H1 (cell line): ENCODE data around the gene RO60. TPM values are rescaled to one million over a fixed set of nuclear protein-coding genes. Genes with fewer than 3 reads are reported as not detected.
A peak's percentile ranks its signal among the peaks of the same experiment; 100 is the strongest.

Experiments used
- ATF2 ChIP-seq: IDR thresholded peaks from 2 replicates; pipeline ENCODE4 v1.6.1; 2012; ENCODE audit warnings: low read length, inconsistent platforms
- ATF3 ChIP-seq: IDR thresholded peaks from 2 replicates; pipeline ENCODE4 v1.6.1; 2011; ENCODE audit warnings: low read depth, mild to moderate bottlenecking, low read length; ENCODE audit not compliant: insufficient read depth
- BACH1 ChIP-seq: IDR thresholded peaks from 2 replicates; pipeline ENCODE4 v1.6.1; 2012; ENCODE audit warnings: low read length, improper control_type of control experiment
- BRCA1 ChIP-seq: IDR thresholded peaks from 2 replicates; pipeline ENCODE4 v1.6.1; 2012; ENCODE audit warnings: low read depth, low read length, improper control_type of control experiment
- CBX8 ChIP-seq: fragments of 300-800, 300-1000 bp; sonication (generic); IDR thresholded peaks from 2 replicates; pipeline ENCODE4 v1.7.1; 2016; ENCODE audit warnings: low read depth, low read length, borderline replicate concordance
- CEBPB ChIP-seq: IDR thresholded peaks from 2 replicates; pipeline ENCODE4 v1.6.1; 2012; ENCODE audit warnings: low read depth, low read length
- EZH2 ChIP-seq: fragments of 200-600 bp; sonication (generic); IDR thresholded peaks from 2 replicates; pipeline ENCODE4 v1.7.1; 2012; ENCODE audit warnings: low read depth, mild to moderate bottlenecking, moderate library complexity, low read length, inconsistent platforms; ENCODE audit not compliant: severe bottlenecking
- GABPA ChIP-seq: IDR thresholded peaks from 2 replicates; pipeline ENCODE4 v1.6.1; 2011; ENCODE audit warnings: mild to moderate bottlenecking, low read length, moderate library complexity, borderline replicate concordance; ENCODE audit not compliant: insufficient read depth
- HDAC6 ChIP-seq: IDR thresholded peaks from one replicate; pipeline ENCODE4 v1.7.1; 2012; ENCODE audit warnings: low read depth, mild to moderate bottlenecking, inconsistent platforms, low read length, moderate library complexity
- MAX ChIP-seq: IDR thresholded peaks from 2 replicates; pipeline ENCODE4 v1.6.1; 2012; ENCODE audit warnings: inconsistent platforms
- PHF8 ChIP-seq: fragments of 200-600 bp; sonication (generic); conservative IDR thresholded peaks from 2 replicates; pipeline ENCODE4 v1.7.1; 2012; ENCODE audit warnings: low read depth, mild to moderate bottlenecking, inconsistent platforms, low read length, moderate library complexity
- RAD21 ChIP-seq, 2 experiments: IDR thresholded peaks in 1 of 2; conservative IDR thresholded peaks in 1 of 2; 2 replicates each; pipeline ENCODE4 v1.6.1; 2011; ENCODE audit warnings: low read depth in 2 of 2, low read length in 2 of 2, improper control_type of control experiment in 1 of 2, inconsistent platforms in 1 of 2, mild to moderate bottlenecking in 1 of 2, moderate library complexity in 1 of 2
- RBBP5 ChIP-seq: IDR thresholded peaks from 2 replicates; pipeline ENCODE4 v1.7.1; 2012; ENCODE audit warnings: low read depth, mild to moderate bottlenecking, inconsistent platforms, low read length, moderate library complexity, borderline replicate concordance
- RNF2 ChIP-seq: fragments of 200-900, 300-1000 bp; sonication (generic); IDR thresholded peaks from 2 replicates; pipeline ENCODE4 v1.7.1; 2016; ENCODE audit warnings: borderline replicate concordance, low read depth, mild to moderate bottlenecking, antibody characterized with exemption, low read length; ENCODE audit not compliant: poor library complexity, severe bottlenecking; ENCODE audit errors: missing control alignments
- SAP30 ChIP-seq: fragments of 300-600 bp; sonication (generic); IDR thresholded peaks from 2 replicates; pipeline ENCODE4 v1.7.1; 2012; ENCODE audit warnings: low read length, moderate library complexity, mild to moderate bottlenecking, inconsistent platforms; ENCODE audit not compliant: insufficient read depth, insufficient replicate concordance
- SRF ChIP-seq: IDR thresholded peaks from 2 replicates; pipeline ENCODE4 v1.6.1; 2011; ENCODE audit warnings: mild to moderate bottlenecking, low read depth, low read length, moderate library complexity
- TAF7 ChIP-seq: optimal IDR thresholded peaks from 2 replicates; pipeline ENCODE3; 2011; ENCODE audit warnings: low read depth, mild to moderate bottlenecking, inconsistent platforms, low read length, moderate library complexity, borderline replicate concordance
- TEAD4 ChIP-seq: IDR thresholded peaks from 2 replicates; pipeline ENCODE4 v1.6.1; 2012; ENCODE audit warnings: low read depth, low read length, inconsistent platforms, mixed read lengths
- YY1 ChIP-seq: IDR thresholded peaks from 2 replicates; pipeline ENCODE4 v1.6.1; 2011; ENCODE audit warnings: low read depth, mild to moderate bottlenecking, low read length
- polyA plus RNA-seq, 7 experiments: library from polyadenylated mRNA; depleted of rRNA in 3 of 7; stranded (reverse) in 5 of 7; unstranded in 2 of 7; fragments of >200 nt in 5 of 7; fragments of 200-250 nt in 2 of 7; gene quantifications; 1 replicate in 5 of 7; 2 replicates in 1 of 7; 4 replicates in 1 of 7; pipeline versions ENCODE4 v1.2.1 to v1.2.3, GENCODE V29; 2011 to 2013; ENCODE audit warnings: missing spikeins in 2 of 7, mixed read lengths in 2 of 7
- total RNA-seq: library from RNA; stranded (reverse); fragmentation: NEBNext Ultra II Directional; extraction: Animal tissue kit (Norgen Biotek cat#: 25700); gene quantifications from 2 replicates; pipeline ENCODE4 v1.2.1, GENCODE V29; 2021

The RO60 gene
- total and polyA plus RNA-seq, 2 of the 8 experiments (the other 6 are each of a cell fraction or from before 2014, with no cell fraction given) = 13.6 to 103 TPM

- 0 out of 2 replicates have a peak, but pooled peaks have one; percentile 21 for TF ChIP-seq ATF2
- no peak for TF ChIP-seq BRCA1
- TF ChIP-seq PHF8 = peak; percentile 76
- peak; percentile 0 to 12; a peak in 2 of 4 replicates for TF ChIP-seq RAD21 (IDR thresholded peaks at IDR 0.05 in 1 of 2, conservative IDR thresholded peaks at IDR 0.05 in 1 of 2; ENCODE audit: low read depth in 2 of 2, low read length in 2 of 2)
- TF ChIP-seq BACH1 = no peak
- TF ChIP-seq RNF2 = no peak
- TF ChIP-seq YY1 = no peak
- no peak for TF ChIP-seq EZH2
- no peak for TF ChIP-seq SAP30
- TF ChIP-seq TEAD4 = no peak; the same call in 1 of the 2 replicates
- TF ChIP-seq SRF = peak; percentile 50; the same call in 1 of the 2 replicates
- 0 out of 2 replicates have a peak, but pooled peaks have one; percentile 27 for TF ChIP-seq ATF3
- no peak for TF ChIP-seq CBX8
- TF ChIP-seq MAX = peak; percentile 82
- TF ChIP-seq CEBPB = no peak
- TF ChIP-seq TAF7 = peak; percentile 66
- no peak for TF ChIP-seq HDAC6
- no peak for TF ChIP-seq GABPA
- peak; percentile 75; the same call in 1 of the 2 replicates for TF ChIP-seq RBBP5
These were observed at the start of gene RO60, which contains the start of gene UCHL5 (continued) for GRCh38 chr1:193059282-193060114.
